Osteoblast (primary cell): Measurements from ENCODE around the gene ABCA12. TPM values are rescaled to one million over a fixed set of nuclear protein-coding genes. Genes with fewer than 3 reads are reported as not detected.

Experiments
- DNase-seq: peaks from one replicate; pipeline ENCODE4 v3.0.0; 2011; ENCODE audit warnings: low spot score, mixed read lengths; ENCODE audit not compliant: insufficient read length; ENCODE audit errors: missing footprints
- H2AFZ ChIP-seq: 2 replicates; pipeline ENCODE4 v1.6.0; 2011; ENCODE audit warnings: mild to moderate bottlenecking, low read length
- H3K27ac ChIP-seq: 2 replicates; pipeline ENCODE4 v1.5.1; 2011; ENCODE audit warnings: mild to moderate bottlenecking, low read depth, low read length, moderate library complexity
- H3K27me3 ChIP-seq: 2 replicates; pipeline ENCODE4 v1.6.0; 2012; ENCODE audit warnings: mild to moderate bottlenecking, control low read depth, inconsistent platforms, low read length, moderate library complexity; ENCODE audit not compliant: insufficient read depth
- H3K36me3 ChIP-seq: 2 replicates; pipeline ENCODE4 v1.5.1; 2011; ENCODE audit warnings: mild to moderate bottlenecking, low read length, control low read depth, moderate library complexity; ENCODE audit not compliant: insufficient read depth
- H3K4me1 ChIP-seq: 2 replicates; pipeline ENCODE4 v1.5.1; 2011; ENCODE audit warnings: mild to moderate bottlenecking, low read length, control low read depth, moderate library complexity; ENCODE audit not compliant: insufficient read depth
- H3K4me2 ChIP-seq: 2 replicates; pipeline ENCODE4 v1.6.0; 2011; ENCODE audit warnings: mild to moderate bottlenecking, low read length; ENCODE audit not compliant: insufficient read depth
- H3K4me3 ChIP-seq: fragments of 200-600 bp; sonication (generic); 3 replicates; pipeline ENCODE4 v1.5.1; 2012; ENCODE audit warnings: mild to moderate bottlenecking, low read length, inconsistent platforms; ENCODE audit not compliant: insufficient read depth
- H3K79me2 ChIP-seq: 2 replicates; pipeline ENCODE4 v1.6.0; 2012; ENCODE audit warnings: mild to moderate bottlenecking, low read length, control low read depth, inconsistent platforms; ENCODE audit not compliant: insufficient read depth
- H3K9me3 ChIP-seq: 2 replicates; pipeline ENCODE4 v1.5.1; 2011; ENCODE audit warnings: low read depth, low read length, control low read depth
- H4K20me1 ChIP-seq: 2 replicates; pipeline ENCODE4 v1.6.0; 2012; ENCODE audit warnings: mild to moderate bottlenecking, low read length, control low read depth; ENCODE audit not compliant: insufficient read depth
- CTCF ChIP-seq: IDR thresholded peaks from 2 replicates; pipeline ENCODE4 v1.5.1; 2011; ENCODE audit warnings: mild to moderate bottlenecking, low read depth, low read length, moderate library complexity; ENCODE audit errors: extremely low read depth
- total RNA-seq: library from RNA; depleted of rRNA; stranded (reverse); fragments of >200 nt; gene quantifications from 2 replicates; pipeline ENCODE4 v1.2.3, GENCODE V29; 2012

The ABCA12 gene
- total RNA-seq, 1 donor, result under 0.01 TPM

GRCh38 chr2:215034154-215034553 lies 104.3 kb downstream of the ABCA12 start:
- Histone ChIP-seq H4K20me1 (no peaks in the 10 kb centered on the region), H3K4me2 (no peak overlapping the region), H3K4me3 (no peak overlapping the region), H3K36me3 (no peaks in the 10 kb centered on the region), H3K27me3 (no peaks in the 10 kb centered on the region), H2AFZ (no peak overlapping the region), H3K4me1 (no peaks in the 10 kb centered on the region), H3K79me2 (no peaks in the 10 kb centered on the region), H3K27ac (no peak overlapping the region), H3K9me3 (no peaks in the 10 kb centered on the region)
- DNase-seq, result peak; percentile 31
- no peak for TF ChIP-seq CTCF

GRCh38 chr2:215032153-215032552 lies 106.3 kb downstream of the ABCA12 start:
- no peaks in the 10 kb centered on the region for H3K9me3 ChIP-seq
- no peak overlapping the region for H3K4me3 ChIP-seq
- DNase-seq, result no peak
- H2AFZ ChIP-seq, result no peak overlapping the region
- H3K36me3 ChIP-seq, result no peaks in the 10 kb centered on the region
- H3K27me3 ChIP-seq, result no peaks in the 10 kb centered on the region
- no peaks in the 10 kb centered on the region for H3K79me2 ChIP-seq
- H3K4me1 ChIP-seq, result peaks cover 11% of the 10 kb centered on the region
- H4K20me1 ChIP-seq, result no peaks in the 10 kb centered on the region
- H3K4me2 ChIP-seq, result no peak overlapping the region
- no peak overlapping the region for H3K27ac ChIP-seq
- TF ChIP-seq CTCF, result no peak

DNA sequence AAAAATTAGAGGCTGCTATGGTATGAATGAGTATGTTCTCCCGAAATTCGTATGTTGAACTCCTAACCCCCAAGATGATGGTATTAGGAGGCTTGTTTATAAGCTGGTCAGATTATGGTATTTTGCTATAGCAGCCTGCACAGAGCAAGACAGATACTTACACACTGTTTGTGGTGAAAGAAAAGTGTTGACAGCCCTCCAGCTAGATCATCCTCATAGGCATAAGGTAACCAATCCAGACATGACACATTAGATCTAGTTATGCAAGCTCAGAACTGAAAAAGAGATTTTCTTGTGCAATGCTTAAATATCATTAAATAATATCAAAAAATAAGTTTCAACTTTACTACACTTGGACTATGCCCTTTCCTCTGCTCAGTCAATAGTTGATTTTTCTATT lies 107.1 kb downstream of the ABCA12 start:
- no peaks in the 10 kb centered on the region for H3K27me3 ChIP-seq
- H3K79me2 ChIP-seq, result no peaks in the 10 kb centered on the region
- H3K9me3 ChIP-seq, result no peaks in the 10 kb centered on the region
- no peak overlapping the region for H3K4me2 ChIP-seq
- no peak overlapping the region for H3K27ac ChIP-seq
- DNase-seq, result no peak
- H3K36me3 ChIP-seq, result no peaks in the 10 kb centered on the region
- no peak overlapping the region for H3K4me3 ChIP-seq
- TF ChIP-seq CTCF, result no peak
- no peak overlapping the region for H2AFZ ChIP-seq
- peaks cover 11% of the 10 kb centered on the region for H3K4me1 ChIP-seq
- H4K20me1 ChIP-seq, result no peaks in the 10 kb centered on the region

DNA sequence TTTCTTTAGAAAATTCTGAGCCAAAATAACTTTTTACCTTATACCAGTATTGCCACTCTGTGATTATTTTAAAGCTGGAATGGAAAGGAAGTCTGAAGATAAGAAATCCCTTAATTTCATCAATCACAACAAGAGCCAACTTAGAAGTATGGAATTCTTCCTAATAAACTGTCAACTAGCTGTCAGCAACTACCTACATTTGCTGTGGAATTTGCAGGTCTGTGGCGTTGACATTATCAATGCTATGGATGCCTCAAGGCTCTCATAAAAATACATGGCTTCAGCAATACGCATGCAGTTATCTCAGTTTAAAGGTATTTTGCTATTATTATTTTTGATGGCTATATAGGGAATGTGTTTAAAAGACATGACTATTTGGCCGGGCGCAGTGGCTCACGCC lies 108.5 kb downstream of the ABCA12 start:
- no peak for DNase-seq
- no peaks in the 10 kb centered on the region for H3K27me3 ChIP-seq
- H3K4me1 ChIP-seq, result peaks cover 11% of the 10 kb centered on the region
- H3K79me2 ChIP-seq, result no peaks in the 10 kb centered on the region
- H4K20me1 ChIP-seq, result no peaks in the 10 kb centered on the region
- no peak overlapping the region for H2AFZ ChIP-seq
- no peak overlapping the region for H3K27ac ChIP-seq
- no peak overlapping the region for H3K4me2 ChIP-seq
- no peaks in the 10 kb centered on the region for H3K36me3 ChIP-seq
- no peak overlapping the region for H3K4me3 ChIP-seq
- no peak for TF ChIP-seq CTCF
- no peaks in the 10 kb centered on the region for H3K9me3 ChIP-seq
